ENCODE measurements around the gene ACP6. TPM values are rescaled to one million over a fixed set of nuclear protein-coding genes. Genes with fewer than 3 reads are reported as not detected.
A peak's percentile ranks its signal among the peaks of the same experiment; 100 is the strongest.

ACP6 gene
- total and polyA plus RNA-seq, 10 of the 15 experiments (the other 5 are each of a cell fraction or from before 2014, with no cell fraction given): 3.1 to 19.7 (median 9.4) TPM

- 0 out of 2 replicates have a peak, but pooled peaks have one; percentile 72 for TF ChIP-seq BCLAF1 (IDR thresholded peaks at IDR 0.05)
- peak; percentile 59; the same call in 1 of the 3 replicates for TF ChIP-seq POU2F2 (IDR thresholded peaks at IDR 0.05; ENCODE audit: borderline replicate concordance, low read depth, low read length)
- no peak for TF ChIP-seq RBBP5 (conservative IDR thresholded peaks at IDR 0.05)
- 0 out of 2 replicates have a peak, but pooled peaks have one; percentile 8 for TF ChIP-seq HCFC1 (IDR thresholded peaks at IDR 0.05; ENCODE audit: low read length)
- no peak for TF ChIP-seq REST (IDR thresholded peaks at IDR 0.05; ENCODE audit: low read depth, low read length)
- no peak for TF ChIP-seq PAX8 (IDR thresholded peaks at IDR 0.05)
- TF ChIP-seq CREB1 (IDR thresholded peaks at IDR 0.05; ENCODE audit: low read depth): 0 out of 2 replicates have a peak, but pooled peaks have one; percentile 7
- no peak for TF ChIP-seq RUNX3 (IDR thresholded peaks at IDR 0.05; ENCODE audit: low read length)
- TF ChIP-seq ZNF592 (IDR thresholded peaks at IDR 0.05): no peak
- TF ChIP-seq SRF (IDR thresholded peaks at IDR 0.05; ENCODE audit: low read depth in 2 of 2, low read length in 2 of 2): no peak
- no peak for TF ChIP-seq ZNF24 (IDR thresholded peaks at IDR 0.05)
- peak; percentile 76 for TF ChIP-seq FOXK2 (IDR thresholded peaks at IDR 0.05)
- no peak for TF ChIP-seq SMARCA5 (IDR thresholded peaks at IDR 0.05)
- no peak for TF ChIP-seq NR2C2 (IDR thresholded peaks at IDR 0.05; ENCODE audit: borderline replicate concordance, control insufficient read depth, insufficient read length, low read depth)
- no peak for TF ChIP-seq RFX5 (IDR thresholded peaks at IDR 0.05; ENCODE audit: low read depth, low read length)
- TF ChIP-seq FOXM1 (IDR thresholded peaks at IDR 0.05; ENCODE audit: low read depth, low read length): no peak
- no peak for TF ChIP-seq SMC3 (IDR thresholded peaks at IDR 0.05; ENCODE audit: borderline replicate concordance, low read length)
Observed at GRCh38 chr1:147599362-147600118, 70.8 kb downstream of the ACP6 start (continued).
